ENCODE data around the gene HBEGF. TPM values are rescaled to one million over a fixed set of nuclear protein-coding genes. Genes with fewer than 3 reads are reported as not detected.

Gene HBEGF
- total and polyA plus RNA-seq, 4 donors = 0.60 to 1.0 (median 0.78) TPM

GRCh38 chr5:140360101-140360500, 13.7 kb upstream of the HBEGF start, which contains the start of gene SLC4A9 (continued):
- no peak for TF ChIP-seq MAX (IDR thresholded peaks at IDR 0.05)
- TF ChIP-seq REST (IDR thresholded peaks at IDR 0.05) = no peak
- no peak for TF ChIP-seq FOXA2 (IDR thresholded peaks at IDR 0.05)
- TF ChIP-seq FOXA1 (IDR thresholded peaks at IDR 0.05) = no peak

- TF ChIP-seq RAD21 (IDR thresholded peaks at IDR 0.05) = peak; percentile 6 to 61
- TF ChIP-seq CTCF (IDR thresholded peaks at IDR 0.05; ENCODE audit: low read depth, low read length, missing input control) = peak; percentile 33
- no peak for TF ChIP-seq TAF1 (conservative IDR thresholded peaks at IDR 0.05)
- no peak for TF ChIP-seq FOXA1 (IDR thresholded peaks at IDR 0.05)
- no peak for TF ChIP-seq EGR1 (IDR thresholded peaks at IDR 0.05; ENCODE audit: low read depth in 2 of 2)
- no peak for TF ChIP-seq RXRA (IDR thresholded peaks at IDR 0.05)
- H3K9me3 ChIP-seq (ENCODE audit: control insufficient read depth in 4 of 4, low read length in 3 of 4) = no peaks in the 10 kb centered on the region
- H3K9ac ChIP-seq (ENCODE audit: low read depth in 1 of 2, low read length in 2 of 2) = no peak overlapping the region
- H3K36me3 ChIP-seq (ENCODE audit: control insufficient read depth in 4 of 4, insufficient read depth in 3 of 4, low read depth in 1 of 4, low read length in 3 of 4) = no peaks in the 10 kb centered on the region
- WGBS = 83% methylated on average over 4 of the region's 4 CpGs
- no peak overlapping the region for H3K27ac ChIP-seq (ENCODE audit: low read depth in 1 of 2, low read length in 2 of 2)
- no peak overlapping the region for H3K4me3 ChIP-seq (ENCODE audit: low read depth in 1 of 3, low read length in 3 of 3)
- no peaks in the 10 kb centered on the region for H3K27me3 ChIP-seq (ENCODE audit: control insufficient read depth in 4 of 4, insufficient read depth in 4 of 4, low read length in 3 of 4)
- DNase-seq (ENCODE audit: low spot score) = no peak
- H3K4me1 ChIP-seq (ENCODE audit: control insufficient read depth in 4 of 4, insufficient read depth in 4 of 4, low read length in 3 of 4) = peaks cover 2 to 12% (median 7%) of the 10 kb centered on the region in 4 donors
Observed at GRCh38 chr5:140358738-140359310, 12.4 kb upstream of the HBEGF start.

- Histone ChIP-seq H3K27ac (ENCODE audit: low read depth in 1 of 2, low read length in 2 of 2) (no peak overlapping the region), H3K36me3 (ENCODE audit: control insufficient read depth in 4 of 4, insufficient read depth in 3 of 4, low read depth in 1 of 4, low read length in 3 of 4) (no peaks in the 10 kb centered on the region), H3K4me3 (ENCODE audit: low read depth in 1 of 3, low read length in 3 of 3) (no peak overlapping the region), H3K9me3 (ENCODE audit: control insufficient read depth in 4 of 4, low read length in 3 of 4) (no peaks in the 10 kb centered on the region), H3K9ac (ENCODE audit: low read depth in 1 of 2, low read length in 2 of 2) (no peak overlapping the region), H3K4me1 (ENCODE audit: control insufficient read depth in 4 of 4, insufficient read depth in 4 of 4, low read length in 3 of 4) (peaks cover 0 to 6% (median 2%) of the 10 kb centered on the region in 4 donors), H3K27me3 (ENCODE audit: control insufficient read depth in 4 of 4, insufficient read depth in 4 of 4, low read length in 3 of 4) (no peaks in the 10 kb centered on the region)
- TF ChIP-seq HNF4A (conservative IDR thresholded peaks at IDR 0.05) (peak in 1 of 2 donors; percentile 14), RXRA (IDR thresholded peaks at IDR 0.05) (peak in 1 of 2 donors; percentile 45), FOXA2 (IDR thresholded peaks at IDR 0.05) (no peak), GABPA (IDR thresholded peaks at IDR 0.05 in 1 of 2, conservative IDR thresholded peaks at IDR 0.05 in 1 of 2) (no peak), JUND (IDR thresholded peaks at IDR 0.05) (peak; percentile 77 to 82), RAD21 (IDR thresholded peaks at IDR 0.05) (peak; percentile 85 to 95), CTCF (IDR thresholded peaks at IDR 0.05; ENCODE audit: low read depth, low read length, missing input control) (peak; percentile 92)
- peak; percentile 80 for DNase-seq (ENCODE audit: low spot score)
- WGBS = under 1% methylated on average over 18 of the region's 18 CpGs
Observed at GRCh38 chr5:140357726-140358093, 11.3 kb upstream of the HBEGF start.

All from liver (tissue), 9 donors.